DOHH2 (cell line): Measurements from ENCODE around the gene FOXN1.
A peak's percentile ranks its signal among the peaks of the same experiment; 100 is the strongest.

ENCODE experiments used
- H3F3A ChIP-seq: fragments of 200-600 bp; sonication (generic), shearing (Covaris generic); 2 replicates; pipeline ENCODE4 v1.6.0; 2016; ENCODE audit warnings: antibody characterized with exemption, mild to moderate bottlenecking; ENCODE audit not compliant: control insufficient read depth, insufficient read depth
- H3K27ac ChIP-seq: fragments of 200-600 bp; sonication (generic); 2 replicates; pipeline ENCODE4 v1.5.1; 2014; ENCODE audit warnings: low read depth, mild to moderate bottlenecking, low read length, moderate library complexity
- H3K27me3 ChIP-seq: fragments of 200-600 bp; sonication (generic); 2 replicates; pipeline ENCODE4 v1.6.1; 2014; ENCODE audit warnings: mild to moderate bottlenecking, low read length, mixed read lengths; ENCODE audit not compliant: control insufficient read depth
- H3K36me3 ChIP-seq: fragments of 200-600 bp; sonication (generic); 2 replicates; pipeline ENCODE4 v1.6.1; 2014; ENCODE audit warnings: mild to moderate bottlenecking, low read length, moderate library complexity, mixed read lengths; ENCODE audit not compliant: control insufficient read depth
- H3K4me1 ChIP-seq: fragments of 200-600 bp; sonication (generic); 2 replicates; pipeline ENCODE4 v1.6.1; 2014; ENCODE audit warnings: mild to moderate bottlenecking, low read length, mixed read lengths; ENCODE audit not compliant: control insufficient read depth
- H3K4me2 ChIP-seq: fragments of 200-600 bp; sonication (generic); 2 replicates; pipeline ENCODE4 v1.6.0; 2014; ENCODE audit warnings: mild to moderate bottlenecking, low read length, moderate library complexity
- H3K4me3 ChIP-seq: fragments of 200-600 bp; sonication (generic); 2 replicates; pipeline ENCODE4 v1.5.1; 2014; ENCODE audit warnings: mild to moderate bottlenecking, low read length, mixed read lengths
- H3K79me2 ChIP-seq: fragments of 200-600 bp; sonication (generic); 2 replicates; pipeline ENCODE4 v1.6.1; 2014; ENCODE audit warnings: mild to moderate bottlenecking, low read length, mixed read lengths; ENCODE audit not compliant: control insufficient read depth
- H3K9me2 ChIP-seq: fragments of 200-600 bp; sonication (generic); replicated peaks from 2 replicates; pipeline ENCODE4 v1.6.1; 2014; ENCODE audit warnings: mild to moderate bottlenecking, low read length, mixed read lengths; ENCODE audit not compliant: control insufficient read depth
- H3K9me3 ChIP-seq: fragments of 200-600 bp; sonication (generic); 2 replicates; pipeline ENCODE4 v1.6.1; 2014; ENCODE audit warnings: antibody characterized with exemption, low read length, mixed read lengths; ENCODE audit not compliant: control insufficient read depth, insufficient read depth
- H4K20me1 ChIP-seq: fragments of 200-600 bp; sonication (generic); 2 replicates; pipeline ENCODE4 v1.6.0; 2014; ENCODE audit warnings: low read depth, mild to moderate bottlenecking, antibody characterized with exemption, low read length, moderate library complexity; ENCODE audit not compliant: control insufficient read depth, insufficient read depth
- CTCF ChIP-seq: fragments of 200-600 bp; sonication (generic); IDR thresholded peaks from one replicate; pipeline ENCODE4 v1.5.1; 2014; ENCODE audit warnings: antibody characterized with exemption, mild to moderate bottlenecking, low read depth, low read length; ENCODE audit not compliant: poor library complexity, severe bottlenecking
- EZH2phosphoT487 ChIP-seq: fragments of 200-600 bp; sonication (generic); IDR thresholded peaks from 2 replicates; pipeline ENCODE4 v1.6.1; 2017; ENCODE audit warnings: borderline replicate concordance, mild to moderate bottlenecking, antibody characterized with exemption, low read length, moderate library complexity, mixed read lengths

FOXN1 gene

DNA sequence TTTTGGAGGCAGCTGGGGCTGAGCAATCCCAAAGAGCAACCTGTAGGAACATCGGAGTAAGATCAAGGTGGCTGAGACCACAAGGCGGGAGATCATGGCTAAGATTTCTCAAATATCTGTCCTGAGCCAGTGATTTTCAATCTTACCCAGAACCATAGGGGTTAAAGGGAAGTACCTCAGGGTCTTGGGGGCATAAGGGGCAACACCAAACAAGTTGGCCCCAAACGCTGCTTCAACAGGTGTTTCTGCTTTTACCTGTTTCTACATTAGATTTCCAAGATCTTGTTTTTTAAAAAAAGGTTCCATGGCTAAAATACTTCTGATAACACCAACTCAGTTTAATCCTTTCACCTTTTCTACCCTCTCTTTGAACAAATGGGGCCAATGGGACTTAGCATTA, 48.9 kb downstream of the FOXN1 start:
- Histone ChIP-seq H3K27me3 (no peaks in the 10 kb centered on the region), H3K4me3 (no peak overlapping the region), H3K27ac (no peak overlapping the region), H3K9me2 (no peaks in the 10 kb centered on the region), H3K79me2 (peaks cover 6% of the 10 kb centered on the region; the same call in 1 of the 2 replicates), H3K4me2 (no peak overlapping the region), H3K9me3 (no peaks in the 10 kb centered on the region), H3F3A (no peaks in the 10 kb centered on the region), H3K4me1 (peaks cover 24% of the 10 kb centered on the region), H4K20me1 (no peaks in the 10 kb centered on the region), H3K36me3 (peaks cover 47% of the 10 kb centered on the region)
- TF ChIP-seq EZH2phosphoT487 (no peak), CTCF (no peak)

DNA sequence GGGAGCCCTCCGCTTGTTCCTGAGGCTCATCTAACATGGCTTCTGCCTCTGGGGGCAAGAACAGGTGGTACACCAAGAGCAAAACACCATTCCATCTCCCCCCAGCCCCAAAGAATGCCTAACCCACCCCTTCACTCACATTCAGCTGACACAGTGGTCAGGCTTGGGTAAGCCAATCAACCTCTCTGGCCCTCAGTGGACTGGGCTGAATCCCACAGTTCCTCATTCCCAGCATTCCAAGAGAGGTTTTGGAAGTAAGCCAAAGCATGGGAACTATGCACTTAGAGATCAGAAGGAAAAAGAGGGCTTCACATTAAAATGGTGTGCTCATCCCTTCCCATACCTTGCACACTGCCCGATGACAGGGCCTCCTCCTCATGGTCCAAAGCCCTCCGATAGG, 57.3 kb downstream of the FOXN1 start:
- Histone ChIP-seq H3K4me3 (no peak overlapping the region), H3K27me3 (no peaks in the 10 kb centered on the region), H3F3A (peaks cover 12% of the 10 kb centered on the region), H3K9me2 (no peaks in the 10 kb centered on the region), H3K79me2 (peaks cover 24% of the 10 kb centered on the region), H3K36me3 (peaks cover 33% of the 10 kb centered on the region), H3K9me3 (no peaks in the 10 kb centered on the region), H3K4me2 (no peak overlapping the region), H3K27ac (no peak overlapping the region), H3K4me1 (peaks cover 19% of the 10 kb centered on the region), H4K20me1 (peaks cover 8% of the 10 kb centered on the region)
- TF ChIP-seq CTCF (no peak), EZH2phosphoT487 (no peak)

DNA sequence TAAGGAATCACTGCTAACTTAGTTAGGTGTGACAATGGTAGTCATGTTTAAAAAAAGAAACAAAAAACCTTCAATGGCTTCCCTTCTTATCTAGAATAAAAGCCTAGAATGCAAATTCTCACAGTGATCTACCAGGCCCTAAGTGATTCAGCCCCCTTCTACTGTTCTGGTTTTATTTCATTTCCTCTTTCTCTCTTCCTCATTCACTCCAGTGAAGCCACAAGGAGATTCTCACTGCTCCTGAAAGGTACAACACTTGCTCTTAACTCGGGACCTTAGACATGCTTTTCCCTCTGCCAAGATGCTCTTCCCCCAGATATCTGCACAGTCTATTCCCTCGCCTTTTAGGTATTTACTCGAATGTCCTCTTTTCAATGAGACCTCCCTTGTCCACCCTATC, 61.5 kb downstream of the FOXN1 start:
- peak overlapping the region; percentile 54 for H3K4me3 ChIP-seq
- no peaks in the 10 kb centered on the region for H3K27me3 ChIP-seq
- H3K36me3 ChIP-seq, result peaks cover 26% of the 10 kb centered on the region
- H3K27ac ChIP-seq, result no peak overlapping the region
- peaks cover 48% of the 10 kb centered on the region for H3K4me1 ChIP-seq
- peaks cover 43% of the 10 kb centered on the region for H3K79me2 ChIP-seq
- H3K4me2 ChIP-seq, result peak overlapping the region; percentile 65
- H3F3A ChIP-seq, result peaks cover 11% of the 10 kb centered on the region
- H3K9me2 ChIP-seq, result no peaks in the 10 kb centered on the region
- no peaks in the 10 kb centered on the region for H3K9me3 ChIP-seq
- TF ChIP-seq EZH2phosphoT487 (no peak), CTCF (no peak)
- H4K20me1 ChIP-seq, result peaks cover 8% of the 10 kb centered on the region
